Upper lobe of left lung (tissue), 6 donors: ENCODE data around the gene CORO1A. TPM values are rescaled to one million over a fixed set of nuclear protein-coding genes. Genes with fewer than 3 reads are reported as not detected.

Experiments
- ATAC-seq, 2 donors: fragments of 200-7000 bp; cut with Tn5 transposase; one replicate each; pipeline ENCODE4 v1.9.1; 2022; ENCODE audit warnings: mild to moderate bottlenecking in 2 of 2, moderate library complexity in 2 of 2; ENCODE audit not compliant: low FRiP score in 2 of 2
- DNase-seq, 2 donors: peaks; one replicate each; pipeline ENCODE4 v3.0.0-alpha.2; 2019 to 2020
- H3K27ac ChIP-seq, 4 donors: fragments of 200-600 bp; sonication (generic); one replicate each; pipeline ENCODE4 v1.5.1; 2016 to 2019
- H3K27me3 ChIP-seq, 4 donors: fragments of 200-600 bp; sonication (generic); one replicate each; pipeline ENCODE4 v1.5.1; 2017 to 2019
- H3K36me3 ChIP-seq, 4 donors: fragments of 200-600 bp; sonication (generic); one replicate each; pipeline ENCODE4 v1.5.1; 2016 to 2019
- H3K4me1 ChIP-seq, 4 donors: fragments of 200-600 bp; sonication (generic); one replicate each; pipeline ENCODE4 v1.5.1; 2018 to 2019
- H3K4me3 ChIP-seq, 4 donors: fragments of 200-600 bp; sonication (generic); one replicate each; pipeline ENCODE4 v1.5.1; 2017 to 2019; ENCODE audit warnings: mild to moderate bottlenecking in 2 of 4, moderate library complexity in 1 of 4
- H3K9me3 ChIP-seq, 4 donors: fragments of 200-600 bp; sonication (generic); one replicate each; pipeline ENCODE4 v1.5.1; 2018 to 2019
- EP300 ChIP-seq, 4 donors: sonication (generic); formaldehyde crosslinking; IDR thresholded peaks; one replicate each; pipeline ENCODE4 v1.5.1; 2017; ENCODE audit warnings: antibody characterized with exemption in 4 of 4, control low read depth in 2 of 4
- POLR2A ChIP-seq, 4 donors: fragments of 450-650 bp; IDR thresholded peaks; one replicate each; pipeline ENCODE4 v1.5.1; 2016 to 2017; ENCODE audit warnings: antibody characterized with exemption in 4 of 4, mild to moderate bottlenecking in 2 of 4
- POLR2AphosphoS5 ChIP-seq, 2 donors: sonication (generic); formaldehyde crosslinking; IDR thresholded peaks; one replicate each; pipeline ENCODE4 v1.5.1; 2017; ENCODE audit warnings: antibody characterized with exemption in 2 of 2
- WGBS, 2 donors: methylation state at CpG; one replicate each; pipeline ENCODE4 v1.1.5; 2017 to 2018; 5-methylcytosine and 5-hydroxymethylcytosine counted together
- total RNA-seq, 6 donors: library from RNA; depleted of rRNA in 4 of 6; stranded (reverse); fragments of >200 nt in 4 of 6; gene quantifications; one replicate each; pipeline versions ENCODE4 v1.1.0 to v1.2.1, GENCODE V29; 2016 to 2021
- TF ChIP-seq, protein P1 (sequence below), 6 experiments: fragments of 450-650 bp in 4 of 6; fragments of 200-600 bp in 2 of 6; sonication (generic) in 2 of 6; IDR thresholded peaks; one replicate each; pipeline ENCODE4 v1.5.1; 2016 to 2019; ENCODE audit warnings: antibody characterized with exemption in 6 of 6
- donor health status: DM: no; HTN: no; CAD: no; lungs with moderate emphysema.
- donor health status: DM: no; HTN: yes; CAD: no; lungs with severe emphysema.

CORO1A gene
- total RNA-seq, 6 donors from 2014 or later = 42.2 to 159 (median 80.3) TPM

DNA sequence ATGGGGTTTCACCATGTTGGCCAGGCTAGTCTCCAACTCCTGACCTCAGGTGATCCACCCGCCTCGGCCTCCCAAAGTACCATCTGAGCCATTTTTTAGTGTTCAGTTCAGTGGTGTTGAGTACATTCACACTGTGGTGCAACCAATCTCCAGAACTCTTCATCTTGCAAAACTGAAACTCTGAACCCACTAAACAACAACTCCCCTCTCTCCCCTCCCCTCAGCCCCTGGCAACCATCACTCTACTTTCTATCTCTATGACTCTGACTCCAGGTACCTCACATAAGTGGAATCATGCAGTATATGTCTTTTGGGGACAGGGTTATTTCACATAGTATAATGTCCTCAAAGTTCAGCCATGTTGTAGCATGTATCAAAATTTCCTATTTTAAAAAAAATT lies 41.7 kb upstream of the CORO1A start:
- Histone ChIP-seq H3K27me3 (no peaks in the 10 kb centered on the region), H3K4me1 (peaks cover 0 to 12% (median 6%) of the 10 kb centered on the region in 4 donors), H3K4me3 (no peak overlapping the region), H3K9me3 (no peaks in the 10 kb centered on the region), H3K27ac (no peak overlapping the region), H3K36me3 (no peaks in the 10 kb centered on the region)
- TF ChIP-seq POLR2A (IDR thresholded peaks at IDR 0.05) (no peak), EP300 (IDR thresholded peaks at IDR 0.05) (no peak), POLR2AphosphoS5 (IDR thresholded peaks at IDR 0.05) (no peak)
- TF ChIP-seq, protein P1, sequence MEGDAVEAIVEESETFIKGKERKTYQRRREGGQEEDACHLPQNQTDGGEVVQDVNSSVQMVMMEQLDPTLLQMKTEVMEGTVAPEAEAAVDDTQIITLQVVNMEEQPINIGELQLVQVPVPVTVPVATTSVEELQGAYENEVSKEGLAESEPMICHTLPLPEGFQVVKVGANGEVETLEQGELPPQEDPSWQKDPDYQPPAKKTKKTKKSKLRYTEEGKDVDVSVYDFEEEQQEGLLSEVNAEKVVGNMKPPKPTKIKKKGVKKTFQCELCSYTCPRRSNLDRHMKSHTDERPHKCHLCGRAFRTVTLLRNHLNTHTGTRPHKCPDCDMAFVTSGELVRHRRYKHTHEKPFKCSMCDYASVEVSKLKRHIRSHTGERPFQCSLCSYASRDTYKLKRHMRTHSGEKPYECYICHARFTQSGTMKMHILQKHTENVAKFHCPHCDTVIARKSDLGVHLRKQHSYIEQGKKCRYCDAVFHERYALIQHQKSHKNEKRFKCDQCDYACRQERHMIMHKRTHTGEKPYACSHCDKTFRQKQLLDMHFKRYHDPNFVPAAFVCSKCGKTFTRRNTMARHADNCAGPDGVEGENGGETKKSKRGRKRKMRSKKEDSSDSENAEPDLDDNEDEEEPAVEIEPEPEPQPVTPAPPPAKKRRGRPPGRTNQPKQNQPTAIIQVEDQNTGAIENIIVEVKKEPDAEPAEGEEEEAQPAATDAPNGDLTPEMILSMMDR (IDR thresholded peaks at IDR 0.05) = no peak
- DNase-seq = no peak
- no peak for ATAC-seq
- 93 to 100% methylated on average over 2 of the region's 2 CpGs for WGBS, 2 donors

DNA sequence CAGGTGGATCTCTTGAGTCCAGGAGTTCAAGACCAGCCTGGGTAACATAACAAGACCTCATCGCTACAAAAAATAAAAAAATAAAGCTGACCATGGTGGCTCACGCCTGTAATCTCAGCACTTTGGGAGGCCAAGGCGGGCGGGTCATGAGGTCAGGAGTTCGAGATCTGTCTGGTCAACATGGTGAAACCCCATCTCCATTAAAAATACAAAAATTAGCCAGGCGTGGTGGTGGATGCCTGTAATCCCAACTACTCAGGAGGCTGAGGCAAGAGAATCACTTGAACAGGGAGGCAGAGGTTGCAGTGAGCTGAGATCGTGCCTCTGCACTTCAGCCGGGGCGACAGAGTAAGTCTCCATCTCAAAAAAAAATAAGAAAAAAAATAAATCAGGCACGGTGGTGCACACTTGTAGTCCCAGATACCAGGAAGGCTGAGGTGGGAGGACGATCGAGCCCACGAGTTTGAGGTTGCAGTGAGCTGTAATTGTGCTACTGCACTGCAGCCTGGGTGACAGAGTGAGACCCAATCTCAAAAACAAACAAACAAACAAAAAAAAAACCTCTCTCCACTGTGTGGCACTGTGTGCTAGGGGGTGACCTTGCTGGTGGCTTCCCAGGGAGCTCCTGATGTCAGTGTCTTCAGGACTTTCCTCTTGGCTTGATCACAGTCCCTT lies 40.6 kb upstream of the CORO1A start:
- Histone ChIP-seq H3K9me3 (no peaks in the 10 kb centered on the region), H3K27me3 (no peaks in the 10 kb centered on the region), H3K27ac (no peak overlapping the region), H3K36me3 (no peaks in the 10 kb centered on the region), H3K4me3 (no peak overlapping the region), H3K4me1 (peaks cover 0 to 11% (median 4%) of the 10 kb centered on the region in 4 donors)
- WGBS, 2 donors = 85 to 91% methylated on average over 13 of the region's 13 CpGs
- ATAC-seq (no peak), DNase-seq (no peak)
- no peak for TF ChIP-seq EP300 (IDR thresholded peaks at IDR 0.05)
- no peak for TF ChIP-seq POLR2AphosphoS5 (IDR thresholded peaks at IDR 0.05)

DNA sequence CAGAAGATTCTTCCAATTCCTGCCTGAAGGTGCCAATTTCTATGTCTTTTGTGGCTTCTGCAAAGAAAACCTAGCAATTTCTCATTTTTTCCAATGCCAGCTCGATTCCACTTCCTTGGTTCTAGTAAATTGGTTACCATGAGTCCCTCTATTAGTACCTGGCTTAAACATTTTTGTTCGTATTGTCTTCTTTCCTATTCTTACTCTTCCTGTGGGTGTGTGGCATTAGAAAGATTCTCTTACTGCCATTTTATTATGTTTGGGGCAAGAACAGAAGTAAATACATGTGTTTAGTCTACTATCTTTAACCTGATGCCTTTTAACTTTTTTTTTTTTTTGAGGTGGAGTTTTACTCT lies 40.1 kb upstream of the CORO1A start:
- peaks cover 0 to 11% (median 4%) of the 10 kb centered on the region in 4 donors for H3K4me1 ChIP-seq
- ATAC-seq (no peak), DNase-seq (no peak)
- 64 to 68% methylated on average over 2 of the region's 2 CpGs for WGBS, 2 donors
- TF ChIP-seq POLR2A (IDR thresholded peaks at IDR 0.05) (no peak), EP300 (IDR thresholded peaks at IDR 0.05) (no peak), POLR2AphosphoS5 (IDR thresholded peaks at IDR 0.05) (no peak)
- TF ChIP-seq, protein P1 (IDR thresholded peaks at IDR 0.05) = no peak
- H3K27ac ChIP-seq = no peak overlapping the region
- H3K36me3 ChIP-seq = no peaks in the 10 kb centered on the region
- H3K27me3 ChIP-seq = no peaks in the 10 kb centered on the region
- no peak overlapping the region for H3K4me3 ChIP-seq
- no peaks in the 10 kb centered on the region for H3K9me3 ChIP-seq

DNA sequence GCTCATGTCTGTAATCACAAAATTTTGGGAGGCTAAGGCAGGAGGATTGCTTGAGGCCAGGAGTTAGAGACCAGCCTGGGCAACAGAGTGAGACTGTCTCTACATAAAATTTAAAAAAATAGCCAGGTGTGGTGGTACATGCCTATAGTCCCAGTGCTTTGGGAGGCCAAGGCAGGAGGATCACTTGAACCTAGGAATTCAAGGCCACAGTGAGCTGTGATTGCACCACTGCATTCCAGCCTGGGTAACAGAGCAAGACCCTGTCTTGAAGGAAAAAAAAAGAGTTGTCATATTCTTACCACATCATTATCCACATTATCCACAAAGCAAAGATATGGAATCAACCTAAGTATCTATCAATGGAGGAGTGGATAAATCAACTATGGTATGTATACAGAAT lies 39.4 kb upstream of the CORO1A start:
- Histone ChIP-seq H3K4me1 (peaks cover 0 to 11% (median 4%) of the 10 kb centered on the region in 4 donors), H3K36me3 (no peaks in the 10 kb centered on the region), H3K27me3 (no peaks in the 10 kb centered on the region), H3K27ac (no peak overlapping the region), H3K4me3 (no peak overlapping the region), H3K9me3 (peaks cover 0 to 5% (median 2%) of the 10 kb centered on the region in 4 donors)
- DNase-seq = no peak
- no peak for ATAC-seq
- TF ChIP-seq, protein P1 (IDR thresholded peaks at IDR 0.05) = no peak

DNA sequence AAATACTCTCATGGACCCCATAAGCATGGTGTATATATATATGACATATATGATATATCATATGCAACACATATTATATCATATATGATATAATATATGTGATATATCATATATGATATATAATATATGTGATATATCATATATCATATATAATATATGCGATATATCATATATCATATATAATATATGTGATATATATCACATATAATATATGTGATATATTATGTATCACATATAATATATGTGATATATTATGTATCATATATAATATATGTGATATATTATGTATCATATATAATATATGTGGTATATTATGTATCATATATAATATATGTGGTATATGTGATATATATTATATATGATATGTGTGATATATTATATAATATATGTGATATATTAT lies 38.5 kb upstream of the CORO1A start:
- Histone ChIP-seq H3K4me3 (no peak overlapping the region), H3K27me3 (no peaks in the 10 kb centered on the region), H3K4me1 (peaks cover 0 to 3% (median 1%) of the 10 kb centered on the region in 4 donors), H3K9me3 (peaks cover 0 to 13% (median 6%) of the 10 kb centered on the region in 4 donors), H3K36me3 (no peaks in the 10 kb centered on the region), H3K27ac (no peak overlapping the region)
- 43 to 80% methylated on average over 1 of the region's 1 CpG for WGBS, 2 donors
- TF ChIP-seq, protein P1 (IDR thresholded peaks at IDR 0.05) = no peak
- TF ChIP-seq EP300 (IDR thresholded peaks at IDR 0.05) (no peak), POLR2A (IDR thresholded peaks at IDR 0.05) (no peak), POLR2AphosphoS5 (IDR thresholded peaks at IDR 0.05) (no peak)
- DNase-seq (no peak), ATAC-seq (no peak)
